Activated CD8-positive, alpha-beta memory T cell treated with anti-CD3 and anti-CD28 coated beads, Interleukin-2, amount 10 ng/mL, durations not matched to agents 7 days and 5 days (primary cell): ENCODE measurements around the gene MED12L. TPM values are rescaled to one million over a fixed set of nuclear protein-coding genes. Genes with fewer than 3 reads are reported as not detected.
A peak's percentile ranks its signal among the peaks of the same experiment; 100 is the strongest.

ENCODE experiments used
- ATAC-seq: fragments of 150-1000 bp; cut with Tn5 transposase; one replicate; pipeline ENCODE4 v1.10.0; 2021; ENCODE audit warnings: moderate library complexity
- CTCF ChIA-PET: fragments of 350-600 bp; sonication (Branson Sonifier 250); formaldehyde crosslinking; loops from one replicate; lab custom pipeline; 2021; ENCODE audit warnings: antibody characterized with exemption; lab: Charles Lee
- DNase-seq: peaks from one replicate; pipeline ENCODE4 v3.0.0-alpha.2; 2020
- H3K27ac Mint-ChIP-seq: one replicate; pipeline ENCODE4 v1.8.0; 2021; ENCODE audit warnings: mild to moderate bottlenecking, mixed read lengths
- H3K27me3 Mint-ChIP-seq: one replicate; pipeline ENCODE4 v1.8.0; 2021; ENCODE audit warnings: mixed read lengths
- H3K36me3 Mint-ChIP-seq: one replicate; pipeline ENCODE4 v1.8.0; 2021; ENCODE audit warnings: mild to moderate bottlenecking, mixed read lengths
- H3K4me1 Mint-ChIP-seq: one replicate; pipeline ENCODE4 v1.8.0; 2021; ENCODE audit warnings: mixed read lengths
- H3K4me3 Mint-ChIP-seq: one replicate; pipeline ENCODE4 v1.8.0; 2021; ENCODE audit warnings: mild to moderate bottlenecking, moderate library complexity, mixed read lengths
- H3K9me3 Mint-ChIP-seq: one replicate; pipeline ENCODE4 v1.8.0; 2022; ENCODE audit warnings: low read depth, mixed read lengths
- total RNA-seq, 2 experiments: library from RNA; stranded (reverse); gene quantifications; one replicate each; pipeline ENCODE4 v1.2.3, GENCODE V29; 2021

The MED12L gene
- total RNA-seq, 2 experiments from 2014 or later, result 2.2 to 3.2 TPM

GRCh38 chr3:151321526-151321925, 236.1 kb downstream of the MED12L start:
- no peak overlapping the region for H3K27ac Mint-ChIP-seq
- DNase-seq (no peak), ATAC-seq (no peak)
- no peak overlapping the region for H3K4me3 Mint-ChIP-seq
- H3K36me3 Mint-ChIP-seq, result peaks cover 3% of the 10 kb centered on the region
- CTCF ChIA-PET, result interaction anchor here (0.8 to 1.9 kb wide), 3 partner anchors 17 to 94 kb away, joined by 3 to 7 read pairs (median 3); no protein-coding TSS in a partner anchor
- no peaks in the 10 kb centered on the region for H3K9me3 Mint-ChIP-seq
- peaks cover 28% of the 10 kb centered on the region for H3K4me1 Mint-ChIP-seq
- no peaks in the 10 kb centered on the region for H3K27me3 Mint-ChIP-seq

DNA sequence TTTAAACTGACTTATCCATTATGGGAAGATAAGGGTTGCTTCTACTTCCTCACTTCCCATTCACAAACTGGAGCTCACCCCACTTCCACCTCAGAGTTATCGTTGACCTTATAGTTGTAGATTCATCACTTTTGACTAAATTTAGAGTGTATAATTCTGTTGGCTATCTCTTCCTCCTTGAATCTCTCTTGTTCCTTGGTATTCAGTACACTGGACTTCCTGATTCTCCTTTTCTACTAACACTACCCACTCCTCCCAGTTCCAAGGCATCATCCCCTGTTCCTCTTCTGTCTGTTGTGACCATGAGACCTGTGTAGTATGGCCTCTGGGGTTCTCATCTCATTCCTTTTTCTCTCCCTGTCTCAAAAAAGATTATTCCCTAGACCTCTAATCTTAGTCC, 237.0 kb downstream of the MED12L start:
- Mint-ChIP-seq H3K36me3 (peaks cover 3% of the 10 kb centered on the region), H3K27ac (no peak overlapping the region), H3K4me1 (peaks cover 25% of the 10 kb centered on the region), H3K4me3 (no peak overlapping the region), H3K9me3 (no peaks in the 10 kb centered on the region), H3K27me3 (no peaks in the 10 kb centered on the region)
- no peak for ATAC-seq
- CTCF ChIA-PET, result no interaction called here
- no peak for DNase-seq

DNA sequence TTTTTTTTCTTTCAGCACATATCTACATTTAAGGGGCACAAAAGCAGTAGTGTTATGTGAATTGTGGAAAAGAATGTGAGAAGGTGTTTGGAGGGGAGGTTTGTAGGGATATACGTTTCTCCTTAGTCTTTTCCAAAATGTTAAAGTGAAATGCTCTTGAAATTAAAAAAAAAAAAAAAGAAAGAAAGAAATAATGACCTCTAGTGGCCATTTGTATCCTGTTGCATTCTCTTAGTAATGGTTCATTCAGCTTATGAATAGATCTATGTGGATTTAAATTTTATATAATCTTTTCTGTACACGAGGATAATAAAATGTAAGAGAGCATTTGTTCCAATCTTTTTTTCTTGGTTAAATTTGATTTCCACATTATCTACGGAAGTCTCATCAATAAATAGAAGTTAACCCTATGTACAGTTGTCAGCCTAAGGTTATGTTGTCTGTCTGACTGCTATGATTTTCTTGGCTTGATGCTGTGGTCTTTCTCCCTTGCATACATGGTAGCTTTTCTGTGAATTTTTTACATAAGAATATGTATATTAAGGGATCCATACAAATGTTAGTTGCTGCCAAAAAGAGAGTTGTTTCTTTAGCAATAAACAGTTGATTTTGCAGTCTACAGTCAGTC, 242.2 kb downstream of the MED12L start:
- H3K4me3 Mint-ChIP-seq, result no peak overlapping the region
- peaks cover 2% of the 10 kb centered on the region for H3K27me3 Mint-ChIP-seq
- CTCF ChIA-PET, result interaction anchor here (0.7 to 3.4 kb wide), 19 partner anchors 9 to 300 kb away, joined by 3 to 15 read pairs (median 5); partner anchors contain the start of gene GPR87
- H3K4me1 Mint-ChIP-seq, result peaks cover 12% of the 10 kb centered on the region
- H3K9me3 Mint-ChIP-seq, result no peaks in the 10 kb centered on the region
- DNase-seq (no peak), ATAC-seq (no peak)
- H3K27ac Mint-ChIP-seq, result no peak overlapping the region
- no peaks in the 10 kb centered on the region for H3K36me3 Mint-ChIP-seq

GRCh38 chr3:151328298-151328995, 243.0 kb downstream of the MED12L start:
- Mint-ChIP-seq H3K27ac (peak overlapping the region; percentile 60), H3K27me3 (peaks cover 2% of the 10 kb centered on the region), H3K9me3 (no peaks in the 10 kb centered on the region), H3K36me3 (no peaks in the 10 kb centered on the region), H3K4me1 (peaks cover 15% of the 10 kb centered on the region), H3K4me3 (peak overlapping the region; percentile 40)
- DNase-seq (peak; percentile 56), ATAC-seq (peak; percentile 81)
- CTCF ChIA-PET, result interaction anchor here (0.7 to 3.4 kb wide), 20 partner anchors 10 to 172 kb away, joined by 3 to 15 read pairs (median 5); partner anchors contain the start of gene GPR87

DNA sequence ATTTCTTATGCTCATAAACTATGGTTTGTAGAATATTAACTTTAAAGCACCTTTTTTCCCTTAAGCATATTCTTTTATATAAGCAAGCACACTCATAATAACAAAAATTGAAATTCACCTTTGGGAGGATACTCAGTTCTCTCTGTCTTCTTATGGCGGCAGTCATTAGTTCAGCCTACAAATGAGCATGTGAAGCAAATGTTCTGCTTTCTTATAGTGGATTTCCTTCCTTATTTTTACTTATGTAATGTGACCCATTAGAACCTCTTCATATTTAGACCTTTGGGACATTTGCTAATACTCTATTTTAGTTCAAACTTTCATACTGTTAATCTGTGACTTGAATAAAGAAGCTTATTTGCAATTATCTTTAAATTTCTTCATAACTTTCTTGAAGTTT, 243.9 kb downstream of the MED12L start, which contains the start of gene P2RY13:
TSS of gene P2RY13 (minus strand) at position 187 of the 400 bp plus-strand sequence. CDS start at position 166, 21 bp downstream.
- peaks cover 2% of the 10 kb centered on the region for H3K27me3 Mint-ChIP-seq
- DNase-seq (no peak), ATAC-seq (no peak)
- peak within 1 kb of the TSS; percentile 60 for H3K27ac Mint-ChIP-seq
- no peaks in the 10 kb centered on the region for H3K9me3 Mint-ChIP-seq
- H3K36me3 Mint-ChIP-seq, result no peaks in the 10 kb centered on the region
- CTCF ChIA-PET, result interaction anchor here (0.9 to 1.3 kb wide), 2 partner anchors 16 to 45 kb away, joined by 3 to 4 read pairs; no protein-coding TSS in a partner anchor
- H3K4me1 Mint-ChIP-seq, result peaks cover 15% of the 10 kb centered on the region
- peak within 1 kb of the TSS; percentile 40 for H3K4me3 Mint-ChIP-seq

GRCh38 chr3:151330379-151330778, 244.9 kb downstream of the MED12L start:
- Mint-ChIP-seq H3K27me3 (peaks cover 2% of the 10 kb centered on the region), H3K4me1 (peaks cover 15% of the 10 kb centered on the region), H3K9me3 (no peaks in the 10 kb centered on the region), H3K36me3 (no peaks in the 10 kb centered on the region), H3K4me3 (no peak overlapping the region), H3K27ac (no peak overlapping the region)
- no peak for ATAC-seq
- no peak for DNase-seq
- CTCF ChIA-PET, result no interaction called here

- CTCF ChIA-PET, result interaction anchor here (0.8 kb wide), 1 partner anchor 26 kb away, joined by 4 read pairs; no protein-coding TSS in a partner anchor
- no peaks in the 10 kb centered on the region for H3K9me3 Mint-ChIP-seq
- no peak overlapping the region for H3K4me3 Mint-ChIP-seq
- H3K4me1 Mint-ChIP-seq, result peaks cover 15% of the 10 kb centered on the region
- DNase-seq (no peak), ATAC-seq (no peak)
- H3K27ac Mint-ChIP-seq, result no peak overlapping the region
- peaks cover 2% of the 10 kb centered on the region for H3K27me3 Mint-ChIP-seq
- no peaks in the 10 kb centered on the region for H3K36me3 Mint-ChIP-seq
Observed at GRCh38 chr3:151330899-151331298, 245.4 kb downstream of the MED12L start.

- CTCF ChIA-PET, result interaction anchor here (0.7 to 1.4 kb wide), 3 partner anchors 14 to 214 kb away, joined by 3 to 4 read pairs (median 4); no protein-coding TSS in a partner anchor
Observed at GRCh38 chr3:151331696-151332095, 246.2 kb downstream of the MED12L start.

GRCh38 chr3:151345859-151346258, 260.4 kb downstream of the MED12L start:
- CTCF ChIA-PET, result interaction anchor here (1.0 to 1.8 kb wide), 3 partner anchors 14 to 17 kb away, joined by 3 to 4 read pairs (median 4); partner anchors contain the start of gene P2RY13
- H3K36me3 Mint-ChIP-seq, result no peaks in the 10 kb centered on the region

More at GRCh38 chr3:151331696-151332095, 246.2 kb downstream of the MED12L start:
- H3K4me3 Mint-ChIP-seq, result no peak overlapping the region
- no peak for ATAC-seq
- H3K27ac Mint-ChIP-seq, result no peak overlapping the region
- DNase-seq, result no peak
- no peaks in the 10 kb centered on the region for H3K9me3 Mint-ChIP-seq
- H3K27me3 Mint-ChIP-seq, result peaks cover 8% of the 10 kb centered on the region
- H3K36me3 Mint-ChIP-seq, result no peaks in the 10 kb centered on the region
- H3K4me1 Mint-ChIP-seq, result peaks cover 15% of the 10 kb centered on the region

GRCh38 chr3:151346292-151346691, 260.8 kb downstream of the MED12L start:
- ATAC-seq (no peak), DNase-seq (no peak)
- CTCF ChIA-PET, result interaction anchor here (1.0 to 1.8 kb wide), 4 partner anchors 14 to 490 kb away, joined by 3 to 4 read pairs (median 4); partner anchors contain the start of gene P2RY13
- no peaks in the 10 kb centered on the region for H3K9me3 Mint-ChIP-seq
- H3K4me1 Mint-ChIP-seq, result peaks cover 21% of the 10 kb centered on the region
- no peak overlapping the region for H3K4me3 Mint-ChIP-seq
- no peak overlapping the region for H3K27ac Mint-ChIP-seq
- H3K27me3 Mint-ChIP-seq, result peaks cover 27% of the 10 kb centered on the region
- H3K36me3 Mint-ChIP-seq, result no peaks in the 10 kb centered on the region

More at GRCh38 chr3:151345859-151346258, 260.4 kb downstream of the MED12L start:
- Mint-ChIP-seq H3K27me3 (peaks cover 30% of the 10 kb centered on the region), H3K4me3 (no peak overlapping the region), H3K27ac (no peak overlapping the region), H3K9me3 (no peaks in the 10 kb centered on the region), H3K4me1 (peaks cover 17% of the 10 kb centered on the region)
- ATAC-seq, result no peak
- DNase-seq, result no peak

DNA sequence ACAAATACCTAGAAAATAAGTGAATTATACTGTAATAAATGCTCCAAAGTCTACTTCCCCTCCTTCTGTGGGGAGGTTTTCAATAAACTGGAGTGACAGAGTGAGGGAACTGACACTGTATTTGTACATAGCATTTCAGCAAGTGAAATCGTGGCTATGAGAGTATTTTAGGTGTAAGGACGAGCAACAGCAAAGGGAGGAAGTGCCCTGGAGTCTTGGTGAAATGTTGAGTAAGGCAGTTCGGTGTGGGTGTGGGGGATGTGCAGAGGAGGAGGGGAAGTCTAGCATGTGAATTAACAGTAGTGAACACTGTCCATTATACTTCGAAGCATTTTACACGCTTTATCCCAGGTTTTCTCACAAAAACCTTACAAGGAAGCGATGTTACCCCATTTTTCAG, 262.0 kb downstream of the MED12L start:
- H3K4me1 Mint-ChIP-seq, result peaks cover 32% of the 10 kb centered on the region
- no peak overlapping the region for H3K27ac Mint-ChIP-seq
- H3K36me3 Mint-ChIP-seq, result no peaks in the 10 kb centered on the region
- DNase-seq (no peak), ATAC-seq (no peak)
- H3K9me3 Mint-ChIP-seq, result no peaks in the 10 kb centered on the region
- peaks cover 27% of the 10 kb centered on the region for H3K27me3 Mint-ChIP-seq
- H3K4me3 Mint-ChIP-seq, result no peak overlapping the region
- CTCF ChIA-PET, result interaction anchor here (1.2 kb wide), 1 partner anchor 489 kb away, joined by 3 read pairs; no protein-coding TSS in a partner anchor

- Mint-ChIP-seq H3K4me3 (no peak overlapping the region), H3K27me3 (peaks cover 7% of the 10 kb centered on the region), H3K27ac (no peak overlapping the region), H3K9me3 (no peaks in the 10 kb centered on the region), H3K36me3 (no peaks in the 10 kb centered on the region), H3K4me1 (peaks cover 33% of the 10 kb centered on the region)
- DNase-seq (no peak), ATAC-seq (no peak)
- CTCF ChIA-PET, result no interaction called here
Observed at GRCh38 chr3:151350656-151351055, 265.2 kb downstream of the MED12L start.

DNA sequence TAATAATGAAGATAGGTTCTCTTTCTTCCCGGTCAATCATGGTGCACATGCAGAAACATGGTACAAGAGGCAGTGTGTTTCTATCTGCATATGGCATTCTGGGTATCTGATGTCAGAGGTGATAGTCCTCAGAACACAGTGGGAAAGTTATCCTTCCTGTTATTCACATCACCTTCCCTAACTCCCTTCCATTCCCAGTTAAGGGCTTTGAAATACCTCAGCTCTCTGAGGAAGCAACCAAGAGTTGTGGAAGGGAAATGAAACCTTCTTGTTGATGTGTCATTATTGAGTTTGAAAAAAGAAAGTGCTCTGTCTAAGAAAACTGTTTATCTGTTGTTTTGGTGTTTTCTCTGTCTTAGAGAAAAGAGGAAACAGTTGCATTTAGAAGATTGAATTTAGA, 265.8 kb downstream of the MED12L start:
- peak overlapping the region; percentile 35 for H3K27ac Mint-ChIP-seq
- DNase-seq, result no peak
- peaks cover 27% of the 10 kb centered on the region for H3K4me1 Mint-ChIP-seq
- H3K36me3 Mint-ChIP-seq, result no peaks in the 10 kb centered on the region
- no peak for ATAC-seq
- H3K27me3 Mint-ChIP-seq, result peaks cover 7% of the 10 kb centered on the region
- no peaks in the 10 kb centered on the region for H3K9me3 Mint-ChIP-seq
- CTCF ChIA-PET, result no interaction called here
- H3K4me3 Mint-ChIP-seq, result no peak overlapping the region
